GM12801 (cell line): ENCODE measurements around the gene HMGXB3.

ENCODE experiments used
- CTCF ChIP-seq: IDR thresholded peaks from one replicate; pipeline ENCODE4 v1.5.1; 2011; ENCODE audit warnings: control low read depth; ENCODE audit not compliant: insufficient read length; ENCODE audit errors: extremely low read depth

HMGXB3 gene

GRCh38 chr5:150066901-150067396 is 66.4 kb downstream of the HMGXB3 start:
- TF ChIP-seq CTCF, result no peak

- no peak for TF ChIP-seq CTCF
These were observed 66.9 kb downstream of the HMGXB3 start for GRCh38 chr5:150067405-150067960.

GRCh38 chr5:150068071-150068470 is 67.5 kb downstream of the HMGXB3 start:
- TF ChIP-seq CTCF, result no peak

DNA sequence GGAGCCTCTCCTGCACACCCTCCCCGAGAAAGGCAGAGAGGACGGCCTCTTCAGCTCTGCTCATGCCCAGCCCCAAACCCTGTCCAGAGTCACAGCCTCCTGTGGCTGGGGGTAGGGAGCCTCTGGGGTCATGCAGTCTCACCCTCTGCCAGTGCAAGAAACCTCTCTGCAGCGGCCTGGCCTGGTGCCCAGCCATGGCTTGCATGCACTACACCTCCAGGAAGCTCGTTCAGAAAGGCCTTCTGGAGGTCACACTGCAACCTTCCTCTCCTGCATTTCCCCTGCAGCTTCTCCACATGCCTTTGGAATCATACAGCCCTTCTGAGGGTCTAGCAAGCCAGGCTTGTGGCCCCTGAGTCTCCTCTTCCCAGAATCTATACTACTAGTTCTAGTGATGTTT is 67.9 kb downstream of the HMGXB3 start:
- TF ChIP-seq CTCF, result no peak

GRCh38 chr5:150068961-150069645 is 68.6 kb downstream of the HMGXB3 start:
- TF ChIP-seq CTCF, result no peak

DNA sequence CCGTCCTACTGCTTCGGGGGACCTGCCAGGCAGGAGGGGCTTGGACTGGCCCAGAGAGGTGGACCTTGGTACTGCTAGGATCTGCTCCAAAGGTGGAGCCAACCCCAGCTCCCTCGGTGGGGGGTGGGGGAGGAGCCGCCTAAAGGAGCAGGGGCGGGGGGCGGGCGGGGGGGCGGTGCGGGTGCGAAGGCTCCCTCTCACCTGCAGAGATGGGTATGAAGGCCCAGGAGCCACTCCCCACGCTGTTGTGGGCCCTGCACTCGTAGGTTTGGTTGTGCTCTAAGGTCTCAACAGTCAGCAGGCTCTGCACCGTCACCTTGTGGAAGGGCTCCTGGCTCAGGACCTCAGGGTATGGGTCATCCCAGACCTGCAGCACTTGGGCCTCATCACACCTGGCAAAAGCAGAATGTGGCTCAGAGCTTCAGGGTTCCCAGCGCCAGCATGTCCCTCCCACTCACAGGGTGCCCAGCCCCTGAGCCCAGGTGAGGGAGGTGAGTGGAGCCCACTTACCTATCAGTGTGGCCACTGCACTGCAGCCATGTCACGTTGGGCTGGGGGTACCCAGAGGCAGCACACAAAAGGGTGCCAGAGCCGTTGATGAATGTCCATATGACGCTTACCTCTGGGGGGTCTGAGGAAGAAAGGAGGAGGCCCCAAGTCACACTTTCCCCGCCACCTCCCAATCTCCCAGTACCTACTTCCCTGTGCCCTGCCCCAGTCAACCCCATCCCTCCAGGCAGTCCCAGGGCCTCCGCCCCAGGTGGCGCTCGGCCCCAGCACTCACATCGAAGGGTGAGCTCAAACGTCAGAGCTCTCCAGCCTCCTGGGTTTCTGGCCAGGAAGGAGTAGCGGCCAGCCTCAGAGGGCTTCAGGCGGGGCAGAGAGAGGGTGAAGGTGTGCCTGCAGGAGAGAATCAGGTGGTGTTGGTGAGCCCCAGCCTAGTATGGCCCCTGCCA is 69.4 kb downstream of the HMGXB3 start:
- TF ChIP-seq CTCF, result no peak

GRCh38 chr5:150070821-150071220 is 70.3 kb downstream of the HMGXB3 start:
- TF ChIP-seq CTCF, result no peak
